Natural killer cell treated with Interleukin-12 subunit alpha and Interleukin-12 subunit beta and Interleukin-15 and Interleukin-18, amount 100 ng/mL, for 72 hours (primary cell): ENCODE measurements around the gene FLT3. TPM values are rescaled to one million over a fixed set of nuclear protein-coding genes. Genes with fewer than 3 reads are reported as not detected.
"Not testable (repeated sequence)": the region's sequence is repeated elsewhere in the genome, so short reads cannot be mapped to it uniquely, and the experiment has no call there.

Source experiments
- ATAC-seq, 2 donors: fragments of 150-1000 bp; cut with Tn5 transposase in 1 of 2; sonication (Bioruptor Pico), chemical (Tn5 transposase) in 1 of 2; 2 replicates each; pipeline ENCODE4 v1.10.0; 2021
- DNase-seq: peaks from one replicate; pipeline ENCODE4 v3.0.0; 2022; ENCODE audit warnings: low spot score
- H3K27ac Mint-ChIP-seq, 2 donors: 1 replicate in 1 of 2; 2 replicates in 1 of 2; pipeline ENCODE4 v1.8.0; 2022; ENCODE audit warnings: mixed read lengths in 2 of 2, mild to moderate bottlenecking in 1 of 2, moderate library complexity in 1 of 2
- H3K27me3 Mint-ChIP-seq, 2 donors: 1 replicate in 1 of 2; 2 replicates in 1 of 2; pipeline ENCODE4 v1.8.0; 2022; ENCODE audit warnings: mixed read lengths in 2 of 2
- H3K36me3 Mint-ChIP-seq: one replicate; pipeline ENCODE4 v1.8.0; 2022; ENCODE audit warnings: mixed read lengths
- H3K4me1 Mint-ChIP-seq, 2 donors: 1 replicate in 1 of 2; 2 replicates in 1 of 2; pipeline ENCODE4 v1.8.0; 2022; ENCODE audit warnings: low read depth in 2 of 2, mixed read lengths in 2 of 2, mild to moderate bottlenecking in 1 of 2
- H3K4me3 Mint-ChIP-seq: one replicate; pipeline ENCODE4 v1.8.0; 2022; ENCODE audit warnings: mixed read lengths
- H3K9me3 Mint-ChIP-seq: 2 replicates; pipeline ENCODE4 v1.8.0; 2022; ENCODE audit warnings: mixed read lengths
- total RNA-seq, 2 donors: library from RNA; stranded (reverse); gene quantifications; one replicate each; pipeline ENCODE4 v1.2.3, GENCODE V29; 2022

Gene FLT3
- total RNA-seq, 2 donors from 2014 or later = not detected

GRCh38 chr13:28077820-28078219 is 22.6 kb downstream of the FLT3 start:
- H3K4me3 Mint-ChIP-seq = not testable (repeated sequence)

GRCh38 chr13:28077231-28077630 is 23.1 kb downstream of the FLT3 start:
- no peak for ATAC-seq
- H3K9me3 Mint-ChIP-seq = no peaks in the 10 kb centered on the region
- H3K27me3 Mint-ChIP-seq = peaks cover under 1 to 10% of the 10 kb centered on the region in 2 donors
- no peak overlapping the region for H3K27ac Mint-ChIP-seq
- no peak for DNase-seq
- no peaks in the 10 kb centered on the region for H3K36me3 Mint-ChIP-seq
- no peak overlapping the region for H3K4me3 Mint-ChIP-seq
- H3K4me1 Mint-ChIP-seq = peaks cover 0 to 4% of the 10 kb centered on the region in 2 donors

More at GRCh38 chr13:28077820-28078219, 22.6 kb downstream of the FLT3 start:
- not testable (repeated sequence) for H3K9me3 Mint-ChIP-seq, DNase-seq, H3K4me1 Mint-ChIP-seq, H3K27me3 Mint-ChIP-seq, H3K36me3 Mint-ChIP-seq, ATAC-seq, H3K27ac Mint-ChIP-seq

- Mint-ChIP-seq H3K9me3 (no peaks in the 10 kb centered on the region), H3K4me1 (no peaks in the 10 kb centered on the region)
Measured at GRCh38 chr13:28071424-28071823, 29.0 kb downstream of the FLT3 start.

GRCh38 chr13:28067491-28067890 is 32.9 kb downstream of the FLT3 start:
- no peak for ATAC-seq
- H3K9me3 Mint-ChIP-seq = no peaks in the 10 kb centered on the region

More at GRCh38 chr13:28071424-28071823, 29.0 kb downstream of the FLT3 start:
- ATAC-seq = no peak
- H3K36me3 Mint-ChIP-seq = no peaks in the 10 kb centered on the region
- H3K4me3 Mint-ChIP-seq = no peak overlapping the region
- peaks cover 7 to 22% of the 10 kb centered on the region in 2 donors for H3K27me3 Mint-ChIP-seq
- DNase-seq = no peak
- H3K27ac Mint-ChIP-seq = no peak overlapping the region

GRCh38 chr13:28058866-28059613 is 41.3 kb downstream of the FLT3 start:
- H3K36me3 Mint-ChIP-seq = no peaks in the 10 kb centered on the region
- no peak for DNase-seq
- H3K4me1 Mint-ChIP-seq = peaks cover 7 to 15% of the 10 kb centered on the region in 2 donors
- H3K27me3 Mint-ChIP-seq = peaks cover 15 to 20% of the 10 kb centered on the region in 2 donors
- H3K27ac Mint-ChIP-seq = no peak overlapping the region
- no peak overlapping the region for H3K4me3 Mint-ChIP-seq
- no peak for ATAC-seq
- no peaks in the 10 kb centered on the region for H3K9me3 Mint-ChIP-seq

More at GRCh38 chr13:28067491-28067890, 32.9 kb downstream of the FLT3 start:
- peaks cover 6 to 22% of the 10 kb centered on the region in 2 donors for H3K27me3 Mint-ChIP-seq
- no peak for DNase-seq
- H3K27ac Mint-ChIP-seq = no peak overlapping the region
- no peaks in the 10 kb centered on the region for H3K36me3 Mint-ChIP-seq
- no peak overlapping the region for H3K4me3 Mint-ChIP-seq
- H3K4me1 Mint-ChIP-seq = no peaks in the 10 kb centered on the region

- Mint-ChIP-seq H3K27me3 (peaks cover 17 to 20% of the 10 kb centered on the region in 2 donors), H3K36me3 (no peaks in the 10 kb centered on the region)
- no peak for ATAC-seq
Measured at GRCh38 chr13:28056970-28057712, 43.2 kb downstream of the FLT3 start.

GRCh38 chr13:28056426-28056825 is 44.0 kb downstream of the FLT3 start:
- no peaks in the 10 kb centered on the region for H3K36me3 Mint-ChIP-seq
- H3K4me3 Mint-ChIP-seq = no peak overlapping the region
- H3K27ac Mint-ChIP-seq = no peak overlapping the region
- ATAC-seq (peak in 1 of 2 donors; percentile 9), DNase-seq (no peak)
- H3K9me3 Mint-ChIP-seq = no peaks in the 10 kb centered on the region
- H3K27me3 Mint-ChIP-seq = peaks cover 17 to 20% of the 10 kb centered on the region in 2 donors
- H3K4me1 Mint-ChIP-seq = peaks cover 7 to 15% of the 10 kb centered on the region in 2 donors

More at GRCh38 chr13:28056970-28057712, 43.2 kb downstream of the FLT3 start:
- no peak overlapping the region for H3K4me3 Mint-ChIP-seq
- DNase-seq = no peak
- H3K9me3 Mint-ChIP-seq = no peaks in the 10 kb centered on the region
- H3K27ac Mint-ChIP-seq = no peak overlapping the region
- peaks cover 7 to 15% of the 10 kb centered on the region in 2 donors for H3K4me1 Mint-ChIP-seq

- DNase-seq = no peak
- Mint-ChIP-seq H3K9me3 (no peaks in the 10 kb centered on the region), H3K27ac (no peak overlapping the region), H3K36me3 (no peaks in the 10 kb centered on the region), H3K27me3 (peaks cover 17 to 23% of the 10 kb centered on the region in 2 donors), H3K4me3 (no peak overlapping the region), H3K4me1 (peaks cover 7 to 15% of the 10 kb centered on the region in 2 donors)
- no peak for ATAC-seq
Measured at GRCh38 chr13:28055357-28055756, 45.0 kb downstream of the FLT3 start.

GRCh38 chr13:28052945-28053344 is 47.4 kb downstream of the FLT3 start:
- Mint-ChIP-seq H3K4me3 (no peak overlapping the region), H3K36me3 (no peaks in the 10 kb centered on the region), H3K4me1 (peaks cover 7 to 15% of the 10 kb centered on the region in 2 donors), H3K27me3 (peaks cover 20 to 27% of the 10 kb centered on the region in 2 donors), H3K27ac (no peak overlapping the region), H3K9me3 (no peaks in the 10 kb centered on the region)
- no peak for ATAC-seq
- DNase-seq = no peak

- Mint-ChIP-seq H3K36me3 (no peaks in the 10 kb centered on the region), H3K27me3 (peaks cover 14 to 16% of the 10 kb centered on the region in 2 donors), H3K27ac (no peak overlapping the region), H3K4me1 (peaks cover 0 to 5% of the 10 kb centered on the region in 2 donors), H3K4me3 (no peak overlapping the region), H3K9me3 (no peaks in the 10 kb centered on the region)
- ATAC-seq (no peak), DNase-seq (no peak)
Measured at GRCh38 chr13:28049880-28050875, 50.2 kb downstream of the FLT3 start.

GRCh38 chr13:28049215-28049614 is 51.2 kb downstream of the FLT3 start:
- Mint-ChIP-seq H3K27ac (no peak overlapping the region), H3K36me3 (no peaks in the 10 kb centered on the region), H3K4me1 (no peaks in the 10 kb centered on the region), H3K9me3 (no peaks in the 10 kb centered on the region), H3K27me3 (peaks cover 14 to 15% of the 10 kb centered on the region in 2 donors), H3K4me3 (no peak overlapping the region)
- no peak for ATAC-seq
- DNase-seq = no peak

GRCh38 chr13:28048768-28049167 is 51.6 kb downstream of the FLT3 start:
- ATAC-seq (no peak), DNase-seq (no peak)
- H3K9me3 Mint-ChIP-seq = no peaks in the 10 kb centered on the region
- H3K27ac Mint-ChIP-seq = no peak overlapping the region
- H3K4me3 Mint-ChIP-seq = no peak overlapping the region
- peaks cover 12 to 15% of the 10 kb centered on the region in 2 donors for H3K27me3 Mint-ChIP-seq
- H3K4me1 Mint-ChIP-seq = no peaks in the 10 kb centered on the region
- H3K36me3 Mint-ChIP-seq = no peaks in the 10 kb centered on the region

- H3K27ac Mint-ChIP-seq = no peak overlapping the region
- H3K27me3 Mint-ChIP-seq = peaks cover 11 to 18% of the 10 kb centered on the region in 2 donors
- DNase-seq (no peak), ATAC-seq (peak in 1 of 2 donors; percentile 54)
- H3K4me3 Mint-ChIP-seq = no peak overlapping the region
- no peaks in the 10 kb centered on the region for H3K4me1 Mint-ChIP-seq
- no peaks in the 10 kb centered on the region for H3K9me3 Mint-ChIP-seq
- H3K36me3 Mint-ChIP-seq = no peaks in the 10 kb centered on the region
Measured at GRCh38 chr13:28047757-28048388, 52.5 kb downstream of the FLT3 start.
